ENCODE measurements around the gene DMRTC2. TPM values are rescaled to one million over a fixed set of nuclear protein-coding genes. Genes with fewer than 3 reads are reported as not detected.

DMRTC2 gene
- total and polyA plus RNA-seq, 2 of the 13 experiments (the other 11 are each of a cell fraction or from before 2014, with no cell fraction given) = not detected

DNA sequence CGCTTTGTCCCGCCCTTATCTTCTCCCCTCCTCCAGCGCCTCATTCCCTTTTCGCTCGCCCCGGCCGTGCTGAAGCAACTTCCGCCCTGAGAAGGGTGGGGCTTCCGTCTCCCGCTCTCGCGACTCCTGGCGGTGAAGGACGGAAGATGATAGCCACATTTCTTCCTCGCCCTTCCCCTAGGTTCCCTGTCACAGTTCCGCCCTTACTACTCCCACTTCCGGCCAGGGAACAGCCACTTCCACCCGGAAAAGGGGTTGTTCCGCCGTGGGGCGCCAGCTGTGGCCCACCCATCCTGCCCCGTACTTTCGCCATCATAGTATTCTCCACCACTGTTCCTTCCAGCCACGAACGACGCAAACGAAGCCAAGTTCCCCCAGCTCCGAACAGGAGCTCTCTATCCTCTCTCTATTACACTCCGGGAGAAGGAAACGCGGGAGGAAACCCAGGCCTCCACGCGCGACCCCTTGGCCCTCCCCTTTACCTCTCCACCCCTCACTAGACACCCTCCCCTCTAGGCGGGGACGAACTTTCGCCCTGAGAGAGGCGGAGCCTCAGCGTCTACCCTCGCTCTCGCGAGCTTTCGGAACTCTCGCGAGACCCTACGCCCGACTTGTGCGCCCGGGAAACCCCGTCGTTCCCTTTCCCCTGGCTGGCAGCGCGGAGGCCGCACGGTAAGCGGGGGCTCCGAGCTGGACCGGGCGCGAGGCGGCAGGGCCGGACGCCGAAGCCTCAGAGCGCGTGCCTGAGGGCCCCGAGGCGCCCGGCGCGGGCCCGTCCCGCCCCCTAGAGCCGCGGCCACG, 15.0 kb downstream of the DMRTC2 start, which contains the start of gene RPS19 (continued):
- TF ChIP-seq ZBTB39 (CRISPR knock-in tag; IDR thresholded peaks at IDR 0.05) (no peak), ZNF180 (CRISPR knock-in tag; IDR thresholded peaks at IDR 0.05; ENCODE audit: borderline replicate concordance, low read depth) (no peak), SIN3B (IDR thresholded peaks at IDR 0.05; ENCODE audit: low read length) (peak; percentile 72; the same call in 1 of the 2 replicates), ZNF589 (CRISPR knock-in tag; conservative IDR thresholded peaks at IDR 0.05) (no peak), SNAPC2 (CRISPR knock-in tag; IDR thresholded peaks at IDR 0.05) (peak; percentile 89; the same call in 1 of the 2 replicates), ZNF510 (CRISPR knock-in tag; IDR thresholded peaks at IDR 0.05; ENCODE audit: low read depth) (no peak), ARID2 (CRISPR knock-in tag; IDR thresholded peaks at IDR 0.05; ENCODE audit: borderline replicate concordance) (no peak), ZNF7 (CRISPR knock-in tag; IDR thresholded peaks at IDR 0.05) (no peak), ZFYVE20 (CRISPR knock-in tag; IDR thresholded peaks at IDR 0.05; ENCODE audit: borderline replicate concordance, low read depth) (no peak), GLI4 (CRISPR knock-in tag; IDR thresholded peaks at IDR 0.05; ENCODE audit: borderline replicate concordance) (no peak), ZNF781 (CRISPR knock-in tag; IDR thresholded peaks at IDR 0.05; ENCODE audit: borderline replicate concordance, not compliant biosample characterization) (peak; percentile 79), ZKSCAN1 (IDR thresholded peaks at IDR 0.05; ENCODE audit: low read length) (no peak), ZNF292 (CRISPR knock-in tag; IDR thresholded peaks at IDR 0.05; ENCODE audit: borderline replicate concordance, low read depth) (no peak), STAT5B (CRISPR knock-in tag; IDR thresholded peaks at IDR 0.05) (0 out of 2 replicates have a peak, but pooled peaks have one; percentile 35), MAF1 (CRISPR knock-in tag; IDR thresholded peaks at IDR 0.05; ENCODE audit: borderline replicate concordance) (0 out of 2 replicates have a peak, but pooled peaks have one; percentile 27), CCDC6 (CRISPR knock-in tag; IDR thresholded peaks at IDR 0.05) (no peak; the same call in 1 of the 2 replicates), MIER2 (CRISPR knock-in tag; IDR thresholded peaks at IDR 0.05) (0 out of 2 replicates have a peak, but pooled peaks have one; percentile 4), ZNF556 (CRISPR knock-in tag; IDR thresholded peaks at IDR 0.05; ENCODE audit: borderline replicate concordance) (peak; percentile 59; the same call in 1 of the 2 replicates), SP4 (CRISPR knock-in tag; IDR thresholded peaks at IDR 0.05) (peak; percentile 96), EEA1 (CRISPR knock-in tag; IDR thresholded peaks at IDR 0.05; ENCODE audit: borderline replicate concordance) (peak; percentile 52), LCORL (IDR thresholded peaks at IDR 0.05) (no peak), LCORL (CRISPR knock-in tag; IDR thresholded peaks at IDR 0.05) (no peak; the same call in 1 of the 2 replicates), TAF1 (CRISPR knock-in tag; IDR thresholded peaks at IDR 0.05) (peak; percentile 93)
- TF ChIP-seq, protein P1, sequence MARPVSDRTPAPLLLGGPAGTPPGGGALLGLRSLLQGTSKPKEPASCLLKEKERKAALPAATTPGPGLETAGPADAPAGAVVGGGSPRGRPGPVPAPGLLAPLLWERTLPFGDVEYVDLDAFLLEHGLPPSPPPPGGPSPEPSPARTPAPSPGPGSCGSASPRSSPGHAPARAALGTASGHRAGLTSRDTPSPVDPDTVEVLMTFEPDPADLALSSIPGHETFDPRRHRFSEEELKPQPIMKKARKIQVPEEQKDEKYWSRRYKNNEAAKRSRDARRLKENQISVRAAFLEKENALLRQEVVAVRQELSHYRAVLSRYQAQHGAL (CRISPR knock-in tag; IDR thresholded peaks at IDR 0.05; ENCODE audit: not compliant biosample characterization) = peak; percentile 55
- TF ChIP-seq, protein P2, sequence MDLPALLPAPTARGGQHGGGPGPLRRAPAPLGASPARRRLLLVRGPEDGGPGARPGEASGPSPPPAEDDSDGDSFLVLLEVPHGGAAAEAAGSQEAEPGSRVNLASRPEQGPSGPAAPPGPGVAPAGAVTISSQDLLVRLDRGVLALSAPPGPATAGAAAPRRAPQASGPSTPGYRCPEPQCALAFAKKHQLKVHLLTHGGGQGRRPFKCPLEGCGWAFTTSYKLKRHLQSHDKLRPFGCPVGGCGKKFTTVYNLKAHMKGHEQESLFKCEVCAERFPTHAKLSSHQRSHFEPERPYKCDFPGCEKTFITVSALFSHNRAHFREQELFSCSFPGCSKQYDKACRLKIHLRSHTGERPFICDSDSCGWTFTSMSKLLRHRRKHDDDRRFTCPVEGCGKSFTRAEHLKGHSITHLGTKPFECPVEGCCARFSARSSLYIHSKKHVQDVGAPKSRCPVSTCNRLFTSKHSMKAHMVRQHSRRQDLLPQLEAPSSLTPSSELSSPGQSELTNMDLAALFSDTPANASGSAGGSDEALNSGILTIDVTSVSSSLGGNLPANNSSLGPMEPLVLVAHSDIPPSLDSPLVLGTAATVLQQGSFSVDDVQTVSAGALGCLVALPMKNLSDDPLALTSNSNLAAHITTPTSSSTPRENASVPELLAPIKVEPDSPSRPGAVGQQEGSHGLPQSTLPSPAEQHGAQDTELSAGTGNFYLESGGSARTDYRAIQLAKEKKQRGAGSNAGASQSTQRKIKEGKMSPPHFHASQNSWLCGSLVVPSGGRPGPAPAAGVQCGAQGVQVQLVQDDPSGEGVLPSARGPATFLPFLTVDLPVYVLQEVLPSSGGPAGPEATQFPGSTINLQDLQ (CRISPR knock-in tag; IDR thresholded peaks at IDR 0.05) = peak; percentile 100
